ENCODE results near the gene ANKS1B.
A peak's percentile ranks its signal among the peaks of the same experiment; 100 is the strongest.

Gene ANKS1B

GRCh38 chr12:98788396-98788795, 1196.3 kb downstream of the ANKS1B start:
- peak in 1 of 56 donors; percentile 22 for DNase-seq

DNA sequence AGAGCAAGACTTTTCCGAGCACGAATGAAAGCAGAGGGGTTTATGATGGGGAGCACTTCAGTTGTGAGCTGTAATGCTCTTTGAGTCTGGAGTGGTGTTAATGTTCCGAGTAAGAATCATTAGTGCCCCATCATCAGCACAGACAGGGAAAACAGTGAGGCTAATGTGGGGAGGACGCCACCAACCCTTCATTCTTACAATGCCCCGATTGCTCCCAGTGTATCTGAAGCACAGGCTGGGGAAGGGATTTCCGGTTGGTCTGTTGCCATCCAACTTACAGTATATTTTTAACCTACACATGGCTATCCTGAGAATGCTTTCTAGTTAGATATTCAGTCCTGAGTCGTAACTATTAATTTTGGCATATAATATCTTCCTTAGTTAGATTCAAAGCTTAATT, 1198.1 kb downstream of the ANKS1B start:
- no peak for DNase-seq

GRCh38 chr12:98783420-98783819, 1201.3 kb downstream of the ANKS1B start:
- no peak for DNase-seq

DNA sequence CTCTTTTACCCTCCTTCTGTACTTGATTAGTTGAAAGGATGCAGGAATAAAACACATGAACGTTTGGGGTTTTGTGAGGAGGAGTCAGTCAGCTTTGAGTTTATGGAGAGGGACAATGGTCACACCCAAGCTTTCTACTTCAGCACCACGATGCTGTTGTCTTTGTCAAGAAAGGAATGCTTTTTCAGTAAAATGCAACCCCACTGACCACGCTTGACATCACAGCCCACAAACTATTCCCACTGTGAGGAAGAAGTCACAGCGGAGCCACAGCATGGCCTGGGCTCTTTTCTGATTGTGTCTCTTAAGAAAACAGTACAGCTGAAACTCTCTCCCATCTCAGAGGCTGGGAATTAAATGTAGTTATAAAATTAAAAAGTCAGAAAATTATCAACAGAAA, 1204.5 kb downstream of the ANKS1B start:
- DNase-seq: no peak

DNA sequence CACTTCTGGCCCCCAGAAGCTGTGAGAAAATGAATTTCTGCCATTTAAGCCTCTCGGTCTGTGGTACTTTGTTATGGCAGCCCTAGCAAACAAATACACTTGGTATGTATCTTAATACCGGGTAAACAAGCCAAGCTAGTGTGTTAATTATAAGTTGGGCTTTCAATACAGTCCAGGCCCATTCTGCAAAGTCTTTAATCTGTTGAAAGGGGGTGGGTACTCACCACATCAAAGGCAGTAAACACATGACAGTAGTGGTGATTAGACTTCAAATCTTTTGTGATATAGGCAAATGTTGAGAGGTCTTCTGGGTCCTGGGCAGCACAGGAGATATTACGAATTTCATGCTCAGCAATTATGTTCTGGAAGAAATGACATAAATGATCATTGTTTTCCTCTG, 1211.9 kb downstream of the ANKS1B start:
- DNase-seq: no peak

DNA sequence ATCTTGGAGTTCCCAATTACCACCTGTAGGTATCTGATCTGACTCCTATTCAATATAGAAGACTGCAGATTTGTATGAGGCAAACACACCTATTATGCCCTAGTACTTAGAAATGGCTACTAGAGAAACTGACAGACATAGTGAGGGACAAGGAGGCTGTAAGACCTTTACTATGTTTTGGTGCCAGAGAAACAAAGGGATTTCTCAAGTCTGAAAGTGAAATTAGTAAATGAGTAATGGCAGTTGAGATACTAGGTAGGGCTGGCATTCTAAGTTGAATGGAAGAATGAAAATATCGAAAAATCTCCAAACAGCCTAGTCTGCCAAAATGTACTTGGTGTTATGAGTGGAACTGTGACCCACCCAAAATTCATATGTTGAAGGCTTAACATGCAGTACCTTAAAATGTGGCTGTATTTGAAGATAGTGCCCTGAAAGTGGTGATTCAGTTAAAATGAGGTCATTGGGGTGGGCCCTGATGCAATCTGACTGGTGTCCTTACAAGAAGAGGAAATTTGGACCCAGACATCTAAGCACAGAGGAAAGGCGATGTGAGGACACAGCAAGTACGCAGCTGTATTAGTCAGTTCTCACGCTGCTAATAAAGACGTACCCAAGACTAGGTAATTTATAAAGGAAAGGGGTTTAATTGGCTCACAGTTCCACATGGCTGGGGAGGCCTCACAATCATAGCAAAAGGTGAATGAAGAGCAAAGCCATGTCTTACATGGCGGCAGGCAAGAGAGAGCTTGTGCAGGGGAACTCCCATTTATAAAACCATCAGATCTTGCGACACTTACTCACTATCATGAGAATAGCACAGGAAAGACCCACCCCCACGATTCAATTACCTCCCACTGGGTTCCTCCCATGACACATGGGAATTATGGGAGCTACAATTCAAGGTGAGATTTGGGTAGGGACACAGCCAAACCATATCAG, 1212.7 kb downstream of the ANKS1B start:
- DNase-seq: no peak

DNA sequence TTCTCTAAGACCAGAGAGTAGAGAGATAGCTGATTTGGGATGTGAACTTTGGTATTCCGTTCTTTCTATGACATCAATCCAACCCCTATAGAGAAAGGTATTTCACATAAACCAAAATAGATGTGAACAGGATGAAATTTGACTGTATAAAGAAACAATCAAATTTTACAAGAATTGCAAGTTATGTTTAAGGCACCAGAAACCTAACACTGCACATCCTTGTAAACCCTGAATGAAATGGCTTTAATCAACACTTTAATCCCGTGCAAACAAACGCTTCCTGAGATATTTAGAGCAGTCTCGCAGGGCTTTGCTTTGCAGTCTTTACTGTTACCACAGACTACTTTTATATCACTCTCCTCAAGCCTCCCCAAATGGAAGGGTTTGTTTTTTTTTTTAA, 1214.5 kb downstream of the ANKS1B start:
- DNase-seq: no peak

DNA sequence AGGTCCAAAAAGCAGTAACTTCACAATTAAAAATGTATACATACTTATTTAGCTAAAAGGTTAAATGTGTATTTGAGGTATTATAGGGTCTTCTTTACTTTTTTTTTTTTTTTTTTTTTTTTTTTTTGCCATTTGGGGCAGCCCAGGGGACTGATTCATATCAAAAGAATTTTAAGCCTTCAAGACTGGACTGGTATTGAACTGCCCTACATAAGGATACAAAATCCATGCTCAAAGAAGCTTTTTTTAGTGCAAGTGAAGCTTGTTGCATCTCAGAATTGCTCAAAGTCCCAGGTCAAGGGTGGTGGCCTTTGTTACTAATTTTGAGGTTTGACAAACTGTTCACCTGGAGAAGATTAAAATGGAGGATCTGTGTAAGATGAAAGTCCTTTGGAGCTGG, 1215.7 kb downstream of the ANKS1B start:
- DNase-seq: no peak

DNA sequence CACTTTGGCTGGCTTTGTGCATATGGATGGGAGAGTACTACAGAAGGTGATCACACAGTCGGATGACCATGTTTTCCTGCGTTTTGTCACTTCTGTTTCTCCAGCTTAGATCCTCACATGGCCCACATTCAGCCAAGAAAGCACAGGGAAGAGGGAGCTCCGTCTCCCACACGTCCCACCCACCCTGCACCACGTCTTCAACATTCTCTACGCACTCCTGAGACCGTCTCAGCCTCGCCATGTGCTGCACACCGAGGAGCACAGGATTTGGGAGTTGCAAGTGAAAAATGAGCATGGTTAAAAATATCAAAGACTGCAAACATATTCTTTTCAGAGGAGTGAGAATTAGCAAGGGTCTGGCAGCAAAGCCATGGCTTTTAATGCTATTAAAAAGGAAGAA, 1217.5 kb downstream of the ANKS1B start:
- peak in 13 of 56 donors; percentile 8 to 70 (median 30) for DNase-seq

DNA sequence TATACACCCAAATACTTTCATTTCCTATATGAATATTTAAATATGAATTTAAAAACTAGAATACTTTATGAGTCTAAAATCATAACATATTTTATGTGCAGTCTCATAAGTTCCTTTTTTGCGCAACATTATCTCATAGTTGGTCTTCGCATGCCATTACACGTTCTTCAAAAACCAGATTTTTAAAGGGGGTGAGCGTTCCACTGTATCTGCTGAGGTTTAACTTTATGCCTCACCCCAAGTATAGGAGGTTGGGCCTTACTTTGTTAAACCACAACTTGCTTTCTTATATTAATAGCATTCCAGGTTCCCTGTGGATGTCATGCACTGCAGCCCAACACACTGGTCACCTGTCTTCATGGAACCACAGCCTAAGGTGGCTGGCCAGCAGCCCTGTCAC, 1221.1 kb downstream of the ANKS1B start:
- no peak for DNase-seq

- DNase-seq: peak in 49 of 56 donors; percentile 10 to 86 (median 60)
Measured at GRCh38 chr12:98758331-98758730, 1226.4 kb downstream of the ANKS1B start.

- no peak for DNase-seq
Measured at GRCh38 chr12:98757455-98757854, 1227.3 kb downstream of the ANKS1B start.

- peak in 3 of 56 donors; percentile 15 to 43 (median 29) for DNase-seq
Measured at GRCh38 chr12:98755855-98756254, 1228.9 kb downstream of the ANKS1B start.

DNA sequence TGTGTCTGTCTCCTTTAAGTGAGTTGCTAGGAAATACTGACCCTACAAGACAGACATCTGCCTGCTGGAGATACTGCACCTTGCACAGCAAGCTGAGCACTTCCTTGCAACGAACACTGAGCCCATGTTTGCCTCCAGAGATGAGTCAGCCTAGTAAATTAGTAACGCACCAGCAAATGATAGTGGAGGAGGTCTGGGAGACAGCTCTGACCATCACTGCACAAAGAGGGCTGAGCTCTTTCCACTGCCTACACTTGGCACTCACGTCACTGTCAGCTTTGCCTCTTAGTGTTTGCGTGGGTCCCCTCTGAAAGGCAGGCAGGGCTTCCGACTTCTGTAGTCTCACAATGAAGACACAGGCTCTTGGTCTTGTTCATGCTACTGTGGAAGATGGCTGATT, 1230.6 kb downstream of the ANKS1B start:
- peak in 37 of 56 donors; percentile 9 to 73 (median 39) for DNase-seq

DNA sequence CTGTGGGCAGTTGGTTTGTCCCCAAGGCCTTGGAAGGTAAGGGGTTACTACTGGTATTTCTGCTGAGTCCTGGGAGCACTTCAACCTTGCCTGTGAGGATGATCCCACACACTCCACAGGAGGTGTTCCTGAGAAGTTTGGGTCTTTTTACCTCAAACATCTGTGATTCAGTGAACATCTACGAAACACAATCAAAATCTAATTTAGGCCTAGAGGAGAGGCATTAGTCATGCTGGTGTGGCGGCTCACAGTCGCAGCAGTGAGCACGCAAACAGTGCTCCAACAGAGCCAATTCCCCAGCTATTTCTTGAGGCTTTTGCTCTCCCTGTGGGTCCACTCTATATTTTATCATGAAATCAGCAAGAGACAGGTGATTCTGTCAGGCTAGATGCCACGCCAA, 1232.0 kb downstream of the ANKS1B start:
- DNase-seq: peak in 7 of 56 donors; percentile 14 to 42 (median 28)

- no peak for DNase-seq
Measured at GRCh38 chr12:98751580-98752115, 1233.1 kb downstream of the ANKS1B start.

DNA sequence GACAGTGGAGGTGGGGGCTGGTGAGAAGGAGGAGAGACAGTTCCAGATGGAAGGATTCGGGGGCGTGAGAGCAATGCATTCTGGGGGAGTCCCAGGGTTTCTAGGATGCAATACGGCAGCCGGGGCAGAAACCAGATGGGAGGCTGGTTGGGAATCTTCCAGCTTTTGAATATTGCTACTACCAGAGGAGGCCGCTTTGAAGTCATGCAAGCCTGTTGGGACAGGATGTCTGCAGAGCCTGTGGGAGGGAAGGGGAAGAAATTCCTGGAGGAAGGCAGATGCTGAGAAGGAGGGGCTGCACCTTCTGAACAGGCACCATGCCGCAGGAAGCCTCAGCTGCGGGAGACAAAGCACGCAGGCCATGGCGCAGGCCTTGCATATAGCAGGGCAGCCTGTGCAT, 1234.2 kb downstream of the ANKS1B start:
- DNase-seq: peak in 40 of 56 donors; percentile 14 to 87 (median 57)

GRCh38 chr12:98748463-98748862, 1236.3 kb downstream of the ANKS1B start:
- DNase-seq: no peak

DNA sequence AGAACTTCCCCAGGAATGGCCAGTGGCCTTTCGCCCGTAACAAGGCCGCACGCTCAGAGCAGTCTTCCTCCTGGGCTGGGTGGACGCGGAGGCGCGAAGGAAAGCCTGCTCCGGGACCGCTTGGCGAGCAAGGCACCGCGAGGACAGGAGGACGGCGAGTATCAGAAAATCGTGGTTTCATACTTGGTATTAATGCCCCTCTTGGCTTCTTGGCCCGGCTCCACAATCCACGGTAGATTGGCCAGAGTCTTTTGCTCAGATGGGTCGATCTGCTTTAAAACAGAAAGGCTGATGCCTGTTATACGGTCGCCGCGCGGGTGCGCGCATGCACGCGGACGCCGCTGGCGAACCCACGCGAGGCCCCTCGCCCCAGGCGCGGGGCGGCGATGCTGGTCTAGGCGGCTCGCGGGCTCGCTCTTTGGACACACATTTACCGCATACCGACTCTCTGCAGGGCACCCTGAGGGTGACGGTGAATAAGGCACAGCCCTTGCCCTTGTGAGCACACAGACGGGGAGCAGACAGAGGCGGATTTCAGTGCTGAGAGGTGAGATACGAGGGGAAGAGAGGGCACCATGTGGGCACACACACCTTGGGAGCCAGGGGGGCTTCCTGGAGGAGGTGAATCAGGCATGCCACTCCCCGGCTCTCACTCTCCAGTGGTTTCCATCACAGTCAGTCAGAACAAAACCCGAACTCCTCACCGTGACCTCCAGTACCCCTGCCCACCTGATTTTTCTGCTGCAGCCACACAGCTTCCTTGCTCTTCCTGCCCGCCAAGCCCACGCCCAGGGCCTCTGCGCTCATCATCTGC, 1239.0 kb downstream of the ANKS1B start:
- DNase-seq: peak in 4 of 56 donors; percentile 18 to 34 (median 24)

DNA sequence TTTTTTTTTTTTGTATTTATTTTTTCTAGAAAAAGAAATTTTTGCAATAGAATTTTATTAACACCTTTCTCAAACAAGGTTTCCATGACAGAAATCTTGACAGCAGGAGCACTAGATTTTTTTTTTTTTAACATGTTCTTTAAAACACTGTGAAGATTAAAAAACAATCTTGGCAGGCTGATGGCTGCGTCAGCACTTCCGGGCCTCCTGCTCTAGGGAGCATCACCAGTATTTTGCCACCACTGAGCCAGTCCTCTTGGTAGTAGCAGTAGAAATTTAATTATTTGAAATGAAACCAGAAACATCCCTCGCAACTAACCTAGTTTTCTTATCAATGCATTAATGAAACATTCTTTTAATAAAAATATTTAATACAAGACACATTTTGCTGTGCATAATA, 1240.1 kb downstream of the ANKS1B start:
- DNase-seq: peak in 12 of 56 donors; percentile 11 to 63 (median 28)

GRCh38 chr12:98743362-98743953, 1241.3 kb downstream of the ANKS1B start:
- peak in 19 of 56 donors; percentile 12 to 63 (median 26) for DNase-seq

Measured in nucleus accumbens (tissue), 56 donors.